ENCODE results near the gene LCE5A.

- no peak for TF ChIP-seq CTCF (IDR thresholded peaks at IDR 0.05)
- TF ChIP-seq POLR2A (IDR thresholded peaks at IDR 0.05): no peak
Observed at GRCh38 chr1:152481869-152482664, 28.5 kb upstream of the LCE5A start.
